Stomach (tissue), 9 donors: ENCODE measurements around the gene MAST3. TPM values are rescaled to one million over a fixed set of nuclear protein-coding genes. Genes with fewer than 3 reads are reported as not detected.

Experiments used
- DNase-seq, 2 donors: peaks; one replicate each; pipeline versions ENCODE4 v3.0.0 to v3.0.0-alpha.2; 2013 to 2019
- H3K27ac ChIP-seq, 5 donors: fragments of 200-600 bp in 4 of 5; sonication (generic) in 4 of 5; one replicate each; pipeline ENCODE4 v1.5.1; 2013 to 2019; ENCODE audit warnings: mild to moderate bottlenecking in 1 of 5, moderate library complexity in 1 of 5
- H3K27me3 ChIP-seq, 3 donors: fragments of 200-600 bp; sonication (generic); one replicate each; pipeline ENCODE4 v1.5.1; 2017 to 2019; ENCODE audit warnings: mixed run types in 1 of 3
- H3K36me3 ChIP-seq, 4 donors: fragments of 200-600 bp; sonication (generic); 1 replicate in 3 of 4; 2 replicates in 1 of 4; pipeline ENCODE4 v1.5.1; 2016 to 2019
- H3K4me1 ChIP-seq, 4 donors: fragments of 200-600 bp; sonication (generic); one replicate each; pipeline ENCODE4 v1.5.1; 2016 to 2019
- H3K4me3 ChIP-seq, 4 donors: fragments of 200-600 bp; sonication (generic) in 3 of 4; one replicate each; pipeline ENCODE4 v1.5.1; 2016 to 2019; ENCODE audit warnings: mild to moderate bottlenecking in 1 of 4
- H3K9me3 ChIP-seq, 4 donors: fragments of 200-600 bp; sonication (generic); one replicate each; pipeline ENCODE4 v1.5.1; 2016 to 2019
- CTCF ChIP-seq, 7 experiments: fragments of 450-650 bp in 4 of 7; fragments of 200-600 bp in 3 of 7; sonication (generic) in 3 of 7; IDR thresholded peaks; one replicate each; pipeline ENCODE4 v1.5.1; 2016 to 2019; ENCODE audit warnings: antibody characterized with exemption in 7 of 7, control low read depth in 2 of 7, mild to moderate bottlenecking in 1 of 7
- EP300 ChIP-seq: sonication (generic); formaldehyde crosslinking; IDR thresholded peaks from one replicate; pipeline ENCODE4 v1.6.1; 2017; ENCODE audit warnings: antibody characterized with exemption
- POLR2A ChIP-seq, 4 donors: fragments of 450-650 bp; IDR thresholded peaks; one replicate each; pipeline ENCODE4 v1.6.1; 2016; ENCODE audit warnings: antibody characterized with exemption in 4 of 4, control low read depth in 2 of 4, mild to moderate bottlenecking in 1 of 4, moderate library complexity in 1 of 4
- POLR2AphosphoS5 ChIP-seq, 3 donors: sonication (generic); formaldehyde crosslinking; IDR thresholded peaks; one replicate each; pipeline ENCODE4 v1.6.1; 2016; ENCODE audit warnings: antibody characterized with exemption in 3 of 3
- WGBS, 5 donors: extraction: QIAGEN DNeasy Blood & Tissue Kit in 3 of 5; methylation state at CpG; one replicate each; pipeline versions ENCODE4 v1.1.5 to v1.1.7; 2013 to 2018; 5-methylcytosine and 5-hydroxymethylcytosine counted together
- intact Hi-C: fragments of 100-400 bp; cut with DNase I; formaldehyde crosslinking; loops from one replicate; pipeline ENCODE4 v1.15.1; 2023; ENCODE audit warnings: low total_unique reads
- polyA plus RNA-seq, 3 donors: library from polyadenylated mRNA; stranded (reverse); fragments of 200-250 nt; gene quantifications; one replicate each; pipeline ENCODE4 v1.2.3, GENCODE V29; 2013
- total RNA-seq, 5 donors: library from RNA; depleted of rRNA; stranded (reverse); fragments of >200 nt; gene quantifications; one replicate each; pipeline versions ENCODE4 v1.1.0 to v1.2.3, GENCODE V29; 2014 to 2016
- donor health status: healthy with polysubstance abuse.
- donor health status: Bipolar disorder and iron deficiency.
- donor health status: healthy.

MAST3 gene
- total and polyA plus RNA-seq, 8 donors, result 1.7 to 29.0 (median 6.9) TPM

- Histone ChIP-seq H3K36me3 (peaks cover 22 to 47% (median 37%) of the 10 kb centered on the region in 4 donors), H3K4me1 (peaks cover 16 to 56% (median 31%) of the 10 kb centered on the region in 4 donors), H3K4me3 (no peak overlapping the region), H3K27ac (peak overlapping the region; percentile 82 to 89 (median 85)), H3K27me3 (no peaks in the 10 kb centered on the region), H3K9me3 (no peaks in the 10 kb centered on the region)
- no peak for DNase-seq
- 85 to 94% (median 87%) methylated on average over 6 to 7 of the region's 7 CpGs for whole genome bisulfite sequencing, 5 donors
- intact Hi-C loops, result no loop called here
- TF ChIP-seq CTCF (IDR thresholded peaks at IDR 0.05) (no peak), POLR2A (IDR thresholded peaks at IDR 0.05) (no peak), POLR2AphosphoS5 (IDR thresholded peaks at IDR 0.05) (no peak), EP300 (no peak)
These were observed 74.9 kb downstream of the MAST3 start for GRCh38 chr19:18172331-18173053.

GRCh38 chr19:18173054-18173571 lies 75.5 kb downstream of the MAST3 start:
- Histone ChIP-seq H3K9me3 (no peaks in the 10 kb centered on the region), H3K27me3 (no peaks in the 10 kb centered on the region), H3K27ac (peak overlapping the region; percentile 82 to 89 (median 85)), H3K36me3 (peaks cover 17 to 47% (median 37%) of the 10 kb centered on the region in 4 donors), H3K4me1 (peaks cover 16 to 54% (median 31%) of the 10 kb centered on the region in 4 donors), H3K4me3 (peak overlapping the region; percentile 65 to 83 (median 74))
- no peak for TF ChIP-seq POLR2AphosphoS5 (IDR thresholded peaks at IDR 0.05)
- TF ChIP-seq CTCF (IDR thresholded peaks at IDR 0.05), result no peak
- TF ChIP-seq EP300, result no peak
- no peak for TF ChIP-seq POLR2A (IDR thresholded peaks at IDR 0.05)
- intact Hi-C loops, result no loop called here
- no peak for DNase-seq
- 46 to 55% (median 50%) methylated on average over 17 to 18 of the region's 18 CpGs for WGBS, 5 donors

- intact Hi-C loops, result no loop called here
- TF ChIP-seq CTCF (IDR thresholded peaks at IDR 0.05), result no peak
- no peak for TF ChIP-seq EP300
- peak; percentile 46 to 90 (median 86) for TF ChIP-seq POLR2AphosphoS5 (IDR thresholded peaks at IDR 0.05)
- TF ChIP-seq POLR2A (IDR thresholded peaks at IDR 0.05), result peak in 1 of 4 donors; percentile 28
- Histone ChIP-seq H3K9me3 (no peaks in the 10 kb centered on the region), H3K4me3 (peak within 1 kb of the TSS; percentile 65 to 83 (median 74)), H3K27ac (peak within 1 kb of the TSS; percentile 82 to 89 (median 85)), H3K4me1 (peaks cover 16 to 50% (median 31%) of the 10 kb centered on the region in 4 donors), H3K36me3 (peaks cover 12 to 46% (median 33%) of the 10 kb centered on the region in 4 donors), H3K27me3 (no peaks in the 10 kb centered on the region)
- DNase-seq, result peak; percentile 95 to 96
- WGBS, 5 donors, result 0 to 1% (median 1%) methylated on average over 38 to 47 of the region's 47 CpGs
These were observed 76.2 kb downstream of the MAST3 start, which contains the start of gene IFI30 for GRCh38 chr19:18173572-18174288. Gene IFI30, plus strand, starts transcription at chr19:18173813. Its CDS starts 29 bp downstream, at chr19:18173842.

GRCh38 chr19:18174983-18175382 lies 77.4 kb downstream of the MAST3 start:
- no peak for TF ChIP-seq EP300
- TF ChIP-seq CTCF (IDR thresholded peaks at IDR 0.05), result no peak
- no peak for TF ChIP-seq POLR2AphosphoS5 (IDR thresholded peaks at IDR 0.05)
- no peak for TF ChIP-seq POLR2A (IDR thresholded peaks at IDR 0.05)
- peak overlapping the region; percentile 65 to 83 (median 74) for H3K4me3 ChIP-seq

More at GRCh38 chr19:18174983-18175382, 77.4 kb downstream of the MAST3 start:
- Histone ChIP-seq H3K4me1 (peaks cover 16 to 50% (median 31%) of the 10 kb centered on the region in 4 donors), H3K36me3 (peaks cover 4 to 40% (median 21%) of the 10 kb centered on the region in 4 donors), H3K27me3 (no peaks in the 10 kb centered on the region), H3K27ac (peak overlapping the region in 4 of 5 donors; percentile 82 to 89 (median 86)), H3K9me3 (no peaks in the 10 kb centered on the region)
- intact Hi-C loops, result no loop called here
- 79 to 89% (median 86%) methylated on average over 10 to 11 of the region's 11 CpGs for WGBS, 5 donors
- no peak for DNase-seq
